GM21526 (cell line): ENCODE results near the gene SYPL1.

ENCODE experiments used
- ATAC-seq: cut with Tn5 transposase; IDR thresholded peaks from one replicate; pipeline ENCODE4 v1.9.1; 2021; ENCODE audit warnings: moderate library complexity; ENCODE audit not compliant: unreplicated experiment, low FRiP score

Gene SYPL1

GRCh38 chr7:106068986-106069385 lies 43.1 kb downstream of the SYPL1 start:
- ATAC-seq = no peak

- no peak for ATAC-seq
Observed at GRCh38 chr7:106068538-106068961, 43.6 kb downstream of the SYPL1 start.

- ATAC-seq = no peak
Observed at GRCh38 chr7:106067678-106068077, 44.4 kb downstream of the SYPL1 start.

GRCh38 chr7:106065575-106066500 lies 46.3 kb downstream of the SYPL1 start:
- ATAC-seq = no peak

- ATAC-seq = no peak
Observed at GRCh38 chr7:106064771-106065574, 47.1 kb downstream of the SYPL1 start.

GRCh38 chr7:106064316-106064715 lies 47.8 kb downstream of the SYPL1 start:
- no peak for ATAC-seq

GRCh38 chr7:106063692-106064091 lies 48.4 kb downstream of the SYPL1 start:
- no peak for ATAC-seq

- ATAC-seq = no peak
Observed at GRCh38 chr7:106063024-106063423, 49.1 kb downstream of the SYPL1 start.

GRCh38 chr7:106062521-106062931 lies 49.6 kb downstream of the SYPL1 start:
- ATAC-seq = no peak

GRCh38 chr7:106062006-106062405 lies 50.1 kb downstream of the SYPL1 start:
- no peak for ATAC-seq

- peak; percentile 45 for ATAC-seq
Observed at GRCh38 chr7:106061301-106061979, 50.7 kb downstream of the SYPL1 start.

- ATAC-seq = no peak
Observed at GRCh38 chr7:106060394-106060920, 51.7 kb downstream of the SYPL1 start.

- ATAC-seq = no peak
Observed at GRCh38 chr7:106059556-106059955, 52.6 kb downstream of the SYPL1 start.

GRCh38 chr7:106058928-106059324 lies 53.2 kb downstream of the SYPL1 start:
- no peak for ATAC-seq

GRCh38 chr7:106057962-106058927 lies 53.9 kb downstream of the SYPL1 start:
- peak; percentile 52 for ATAC-seq

GRCh38 chr7:106057204-106057961 lies 54.7 kb downstream of the SYPL1 start:
- no peak for ATAC-seq

- ATAC-seq = peak; percentile 44
Observed at GRCh38 chr7:106056513-106057203, 55.5 kb downstream of the SYPL1 start.

- ATAC-seq = no peak
Observed at GRCh38 chr7:106054971-106055532, 57.1 kb downstream of the SYPL1 start.
